Mesangial cell (primary cell): Measurements from ENCODE around the gene NUB1. TPM values are rescaled to one million over a fixed set of nuclear protein-coding genes. Genes with fewer than 3 reads are reported as not detected.

Experiments used
- total RNA-seq: library from RNA; depleted of rRNA; stranded (reverse); fragments of >200 nt; gene quantifications from 2 replicates; pipeline ENCODE4 v1.2.3, GENCODE V29; 2015

The NUB1 gene
- 23.6 and 27.2 TPM in 2 replicates for total RNA-seq

GRCh38 chr7:151341357-151342101 is at the start of gene NUB1:
Gene NUB1 (plus strand): TSS chr7:151341812. CDS start chr7:151345350, 3,538 bp downstream.

GRCh38 chr7:151409667-151410404 is 68.2 kb downstream of the NUB1 start, which contains the start of gene WDR86:
Gene WDR86 (minus strand): TSS chr7:151410038. CDS start chr7:151409589, 449 bp downstream.

Other genes starting within 250 kb of the NUB1 start
- gene GBX1, start 174.1 kb upstream of the NUB1 start, total RNA-seq, result not detected in 2 replicates
- not detected in 2 replicates for gene ASB10, start 154.6 kb upstream of the NUB1 start, total RNA-seq
- gene H2BK1, start 131.3 kb upstream of the NUB1 start, total RNA-seq, result not detected in 2 replicates
- gene ABCF2, start 114.6 kb upstream of the NUB1 start, total RNA-seq, result 39.0 and 55.7 TPM in 2 replicates
- gene CHPF2, start 109.3 kb upstream of the NUB1 start, total RNA-seq, result 66.8 and 80.9 TPM in 2 replicates
- gene SMARCD3, start 93.1 kb upstream of the NUB1 start, total RNA-seq, result 11.1 and 51.8 TPM in 2 replicates
- 0.33 and 43.2 TPM in 2 replicates for gene WDR86, start 68.2 kb downstream of the NUB1 start, total RNA-seq
- 1.3 TPM in 1 of 2 replicates, not detected in the other for gene CRYGN, start 98.3 kb downstream of the NUB1 start, total RNA-seq
- 72.1 and 108 TPM in 2 replicates for gene RHEB, start 178.1 kb downstream of the NUB1 start, total RNA-seq